GM12878 (cell line): Measurements from ENCODE around the gene ADAM21. TPM values are rescaled to one million over a fixed set of nuclear protein-coding genes. Genes with fewer than 3 reads are reported as not detected.

Source experiments
- ATAC-seq: fragments of 200-7000 bp; cut with Tn5 transposase; 3 replicates; pipeline ENCODE4 v1.9.1; 2020; ENCODE audit warnings: mild to moderate bottlenecking, moderate library complexity
- BruUV-seq: library from RNA; stranded (reverse); fragments of 400-500 nt; replicated peaks from 2 replicates; lab custom pipeline; 2021; lab: Mats Ljungman, UMichigan
- CTCF ChIA-PET: fragments of 300-600 bp; sonication (Branson Sonifier 250); formaldehyde crosslinking; extraction: SDS; loops from one replicate; lab custom pipeline; 2021; ENCODE audit warnings: inconsistent platforms; lab: Yijun Ruan, JAX
- POLR2A ChIA-PET: fragments of 350-600 bp; formaldehyde crosslinking; extraction: SDS; loops from one replicate; lab custom pipeline; 2021; ENCODE audit warnings: inconsistent platforms; lab: Charles Lee
- RAD21 ChIA-PET: fragments of 300-600 bp; sonication (Branson Sonifier 250); formaldehyde crosslinking; loops from one replicate; lab custom pipeline; 2023; ENCODE audit warnings: antibody characterized with exemption; ENCODE audit not compliant: unreplicated experiment; lab: Charles Lee
- SMC1A ChIA-PET: fragments of 300-600 bp; sonication (Branson Sonifier 250); formaldehyde crosslinking; loops from one replicate; lab custom pipeline; 2023; ENCODE audit not compliant: unreplicated experiment, uncharacterized antibody; lab: Charles Lee
- DNase-seq: peaks from one replicate; pipeline ENCODE4 v3.0.0-alpha.2; 2011; ENCODE audit warnings: low read depth, low spot score
- FAIRE-seq: peaks from 3 replicates; lab custom pipeline; 2011; peaks lifted over from hg19 to GRCh38; lab: Jason Lieb, UNC
- H2AFZ ChIP-seq: 2 replicates; pipeline ENCODE4 v1.6.0; 2011; ENCODE audit warnings: low read depth, low read length, control low read depth; ENCODE audit not compliant: control insufficient read depth
- H3K27ac ChIP-seq: 2 replicates; pipeline ENCODE4 v1.5.1; 2011; ENCODE audit warnings: control low read depth; ENCODE audit not compliant: control insufficient read depth, insufficient read depth
- H3K27me3 ChIP-seq, 2 experiments: replicated peaks in 1 of 2; 2 replicates each; pipeline versions ENCODE4 v1.6.0 to v1.6.1; 2011; ENCODE audit warnings: low read length in 1 of 2; ENCODE audit not compliant: control insufficient read depth in 2 of 2, insufficient read depth in 2 of 2
- H3K36me3 ChIP-seq, 2 experiments: 2 replicates each; pipeline ENCODE4 v1.5.1; 2011; ENCODE audit warnings: low read length in 1 of 2; ENCODE audit not compliant: control insufficient read depth in 2 of 2, insufficient read depth in 2 of 2
- H3K4me1 ChIP-seq: 2 replicates; pipeline ENCODE4 v1.6.1; 2011; ENCODE audit warnings: mild to moderate bottlenecking, low read length, moderate library complexity, mixed read lengths; ENCODE audit not compliant: control insufficient read depth, insufficient read depth
- H3K4me2 ChIP-seq: 2 replicates; pipeline ENCODE4 v1.6.0; 2011; ENCODE audit warnings: control low read depth; ENCODE audit not compliant: control insufficient read depth, insufficient read depth
- H3K4me3 ChIP-seq: fragments of 200-600 bp; sonication (generic); 2 replicates; pipeline ENCODE4 v1.5.1; 2016
- H3K79me2 ChIP-seq: 2 replicates; pipeline ENCODE4 v1.6.0; 2011; ENCODE audit warnings: low read length; ENCODE audit not compliant: control insufficient read depth, insufficient read depth
- H3K9ac ChIP-seq: 2 replicates; pipeline ENCODE4 v1.8.0; 2011; ENCODE audit warnings: low read length, control low read depth, mixed read lengths; ENCODE audit not compliant: control insufficient read depth, insufficient read depth
- H3K9me3 ChIP-seq: replicated peaks from 3 replicates; pipeline ENCODE4 v1.5.1; 2011; ENCODE audit warnings: mild to moderate bottlenecking, low read length; ENCODE audit not compliant: control insufficient read depth, insufficient read depth
- H4K20me1 ChIP-seq: 2 replicates; pipeline ENCODE4 v1.6.0; 2011; ENCODE audit not compliant: control insufficient read depth, insufficient read depth
- CEBPZ ChIP-seq: fragments of 150-350 bp; IDR thresholded peaks from 2 replicates; pipeline ENCODE4 v1.6.1; 2016; ENCODE audit warnings: low read depth, low read length
- CREM ChIP-seq: IDR thresholded peaks from 2 replicates; pipeline ENCODE4 v1.6.1; 2014; ENCODE audit warnings: antibody characterized with exemption, low read depth
- EZH2 ChIP-seq: IDR thresholded peaks from 2 replicates; pipeline ENCODE4 v1.6.1; 2012; ENCODE audit warnings: low read depth, mild to moderate bottlenecking, control low read depth, inconsistent platforms, low read length, borderline replicate concordance; ENCODE audit not compliant: control insufficient read depth
- FOXK2 ChIP-seq: fragments of 450-650 bp; IDR thresholded peaks from 2 replicates; pipeline ENCODE4 v1.6.1; 2017; ENCODE audit warnings: mild to moderate bottlenecking, moderate library complexity
- HDAC6 ChIP-seq: fragments of 200-600 bp; sonication (generic); IDR thresholded peaks from one replicate; pipeline ENCODE4 v1.8.0; 2017; ENCODE audit warnings: antibody characterized with exemption; ENCODE audit not compliant: unreplicated experiment
- IRF4 ChIP-seq: IDR thresholded peaks from 2 replicates; pipeline ENCODE4 v1.6.1; 2011; ENCODE audit warnings: low read depth, low read length
- KDM1A ChIP-seq: fragments of 200-600 bp; sonication (generic); IDR thresholded peaks from 2 replicates; pipeline ENCODE4 v1.6.1; 2016; ENCODE audit warnings: borderline replicate concordance
- MEF2A ChIP-seq: IDR thresholded peaks from 2 replicates; pipeline ENCODE4 v1.6.1; 2011; ENCODE audit warnings: low read depth, mild to moderate bottlenecking, low read length, moderate library complexity; ENCODE audit not compliant: insufficient read depth
- MYC ChIP-seq: IDR thresholded peaks from 2 replicates; pipeline ENCODE4 v1.6.1; 2011; ENCODE audit warnings: mild to moderate bottlenecking, low read length, moderate library complexity, inconsistent platforms; ENCODE audit not compliant: insufficient read depth, insufficient replicate concordance, insufficient read length, severe bottlenecking
- RUNX3 ChIP-seq: IDR thresholded peaks from 2 replicates; pipeline ENCODE4 v1.6.1; 2012; ENCODE audit warnings: low read length, inconsistent platforms
- STAT1 ChIP-seq: fragments of 450-650 bp; conservative IDR thresholded peaks from 2 replicates; pipeline ENCODE4 v1.6.1; 2014; ENCODE audit warnings: antibody characterized with exemption, mild to moderate bottlenecking
- TAF1 ChIP-seq: IDR thresholded peaks from 2 replicates; pipeline ENCODE4 v1.6.1; 2011; ENCODE audit warnings: mild to moderate bottlenecking, low read depth, low read length, borderline replicate concordance
- YBX1 ChIP-seq: fragments of 450-650 bp; IDR thresholded peaks from 2 replicates; pipeline ENCODE4 v1.6.1; 2016; ENCODE audit warnings: antibody characterized with exemption
- WGBS: methylation state at CpG from one replicate; pipeline ENCODE4 v1.1.6; 2016; ENCODE audit warnings: low lambda C conversion rate; ENCODE audit not compliant: insufficient replicate concordance, insufficient coverage; ENCODE audit errors: missing lambda C conversion rate; 5-methylcytosine and 5-hydroxymethylcytosine counted together
- in situ Hi-C: fragments of 300-500 bp; cut with MboI; formaldehyde crosslinking; loops from 9 replicates; pipeline ENCODE4 v1.14.3; 2018; ENCODE audit warnings: mixed read lengths
- intact Hi-C: fragments of 100-400 bp; cut with micrococcal nuclease; formaldehyde crosslinking; loops from one replicate; pipeline ENCODE4 v1.14.2; 2022; ENCODE audit not compliant: unreplicated experiment
- polyA plus RNA-seq, 11 experiments: library from polyadenylated mRNA; depleted of rRNA in 4 of 11; unstranded in 6 of 11; stranded (reverse) in 5 of 11; fragments of >200 nt; fragmentation: Nextera tagmentation in 4 of 11; fragmentation: Illumina TruSeq in 1 of 11; extraction: Ambion mirVana in 4 of 11; extraction: Trizol in 1 of 11; gene quantifications; 1 replicate in 1 of 11; 2 replicates in 10 of 11; pipeline versions ENCODE4 v1.2.1 to v1.2.3, GENCODE V29; 2011 to 2016; ENCODE audit warnings: inconsistent platforms in 2 of 11, missing spikeins in 2 of 11, low read depth in 1 of 11
- total RNA-seq, 4 experiments: library from RNA; depleted of rRNA in 3 of 4; stranded (reverse); fragments of >200 nt in 3 of 4; fragmentation: Illumina TruSeq in 1 of 4; extraction: Trizol in 1 of 4; gene quantifications; 2 replicates each; pipeline versions ENCODE4 v1.2.1 to v1.2.3, GENCODE V29; 2013 to 2021
- TF ChIP-seq, protein P1 (sequence below): fragments of 450-650 bp; formaldehyde crosslinking; IDR thresholded peaks from 2 replicates; pipeline ENCODE4 v1.4.0; 2020; ENCODE audit warnings: mild to moderate bottlenecking, moderate library complexity
- TF ChIP-seq, protein P2 (sequence below): fragments of 450-650 bp; IDR thresholded peaks from 2 replicates; pipeline ENCODE4 v1.6.1; 2016; ENCODE audit warnings: mild to moderate bottlenecking

The ADAM21 gene
- total and polyA plus RNA-seq, 10 of the 15 experiments (the other 5 are each of a cell fraction or from before 2014, with no cell fraction given), result 0.04 to 0.16 (median 0.13) TPM; not detected in 1

DNA sequence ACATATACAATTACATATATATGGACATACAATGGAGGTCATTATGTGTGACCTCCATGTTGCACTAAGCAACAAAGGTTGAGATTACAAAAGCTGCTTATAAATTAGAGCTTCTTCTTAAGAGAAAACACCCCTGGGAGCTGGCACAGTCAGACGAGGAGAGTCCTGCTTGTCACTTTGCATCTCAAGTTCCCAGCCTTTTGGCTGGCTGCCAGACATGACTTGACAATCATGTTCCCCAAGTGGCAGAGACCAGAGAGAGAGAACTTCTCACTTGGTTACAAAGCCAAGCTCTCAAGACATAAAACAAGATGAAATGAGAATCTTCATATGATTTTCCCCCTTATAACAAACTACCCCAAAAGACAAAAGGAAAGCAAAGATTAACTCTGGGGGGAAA is 26.6 kb upstream of the ADAM21 start:
- Histone ChIP-seq H3K36me3 (no peaks in the 10 kb centered on the region), H3K9ac (no peak overlapping the region), H3K79me2 (no peaks in the 10 kb centered on the region), H3K4me2 (no peak overlapping the region), H4K20me1 (no peaks in the 10 kb centered on the region), H2AFZ (no peak overlapping the region), H3K4me1 (no peaks in the 10 kb centered on the region), H3K27me3 (no peaks in the 10 kb centered on the region), H3K4me3 (no peak overlapping the region), H3K27ac (no peak overlapping the region), H3K9me3 (no peaks in the 10 kb centered on the region)
- SMC1A ChIA-PET, result no interaction called here
- ATAC-seq (no peak), FAIRE-seq (no peak), DNase-seq (no peak)
- CTCF ChIA-PET, result no interaction called here
- in situ Hi-C loops (no loop called here), intact Hi-C loops (no loop called here)
- 0% methylated on average over 1 of the region's 1 CpG for WGBS
- POLR2A ChIA-PET, result no interaction called here
- BruUV-seq, result no TSS peak
- RAD21 ChIA-PET, result no interaction called here
- TF ChIP-seq RUNX3, result no peak
- no peak for TF ChIP-seq MYC
- TF ChIP-seq EZH2, result no peak
- no peak for TF ChIP-seq MEF2A
- TF ChIP-seq YBX1, result no peak
- TF ChIP-seq FOXK2, result no peak
- TF ChIP-seq KDM1A, result no peak
- no peak for TF ChIP-seq CEBPZ
- TF ChIP-seq, protein P1, sequence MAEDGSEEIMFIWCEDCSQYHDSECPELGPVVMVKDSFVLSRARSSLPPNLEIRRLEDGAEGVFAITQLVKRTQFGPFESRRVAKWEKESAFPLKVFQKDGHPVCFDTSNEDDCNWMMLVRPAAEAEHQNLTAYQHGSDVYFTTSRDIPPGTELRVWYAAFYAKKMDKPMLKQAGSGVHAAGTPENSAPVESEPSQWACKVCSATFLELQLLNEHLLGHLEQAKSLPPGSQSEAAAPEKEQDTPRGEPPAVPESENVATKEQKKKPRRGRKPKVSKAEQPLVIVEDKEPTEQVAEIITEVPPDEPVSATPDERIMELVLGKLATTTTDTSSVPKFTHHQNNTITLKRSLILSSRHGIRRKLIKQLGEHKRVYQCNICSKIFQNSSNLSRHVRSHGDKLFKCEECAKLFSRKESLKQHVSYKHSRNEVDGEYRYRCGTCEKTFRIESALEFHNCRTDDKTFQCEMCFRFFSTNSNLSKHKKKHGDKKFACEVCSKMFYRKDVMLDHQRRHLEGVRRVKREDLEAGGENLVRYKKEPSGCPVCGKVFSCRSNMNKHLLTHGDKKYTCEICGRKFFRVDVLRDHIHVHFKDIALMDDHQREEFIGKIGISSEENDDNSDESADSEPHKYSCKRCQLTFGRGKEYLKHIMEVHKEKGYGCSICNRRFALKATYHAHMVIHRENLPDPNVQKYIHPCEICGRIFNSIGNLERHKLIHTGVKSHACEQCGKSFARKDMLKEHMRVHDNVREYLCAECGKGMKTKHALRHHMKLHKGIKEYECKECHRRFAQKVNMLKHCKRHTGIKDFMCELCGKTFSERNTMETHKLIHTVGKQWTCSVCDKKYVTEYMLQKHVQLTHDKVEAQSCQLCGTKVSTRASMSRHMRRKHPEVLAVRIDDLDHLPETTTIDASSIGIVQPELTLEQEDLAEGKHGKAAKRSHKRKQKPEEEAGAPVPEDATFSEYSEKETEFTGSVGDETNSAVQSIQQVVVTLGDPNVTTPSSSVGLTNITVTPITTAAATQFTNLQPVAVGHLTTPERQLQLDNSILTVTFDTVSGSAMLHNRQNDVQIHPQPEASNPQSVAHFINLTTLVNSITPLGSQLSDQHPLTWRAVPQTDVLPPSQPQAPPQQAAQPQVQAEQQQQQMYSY (CRISPR knock-in tag), result no peak
- no peak for TF ChIP-seq IRF4
- no peak for TF ChIP-seq HDAC6
- TF ChIP-seq, protein P2, sequence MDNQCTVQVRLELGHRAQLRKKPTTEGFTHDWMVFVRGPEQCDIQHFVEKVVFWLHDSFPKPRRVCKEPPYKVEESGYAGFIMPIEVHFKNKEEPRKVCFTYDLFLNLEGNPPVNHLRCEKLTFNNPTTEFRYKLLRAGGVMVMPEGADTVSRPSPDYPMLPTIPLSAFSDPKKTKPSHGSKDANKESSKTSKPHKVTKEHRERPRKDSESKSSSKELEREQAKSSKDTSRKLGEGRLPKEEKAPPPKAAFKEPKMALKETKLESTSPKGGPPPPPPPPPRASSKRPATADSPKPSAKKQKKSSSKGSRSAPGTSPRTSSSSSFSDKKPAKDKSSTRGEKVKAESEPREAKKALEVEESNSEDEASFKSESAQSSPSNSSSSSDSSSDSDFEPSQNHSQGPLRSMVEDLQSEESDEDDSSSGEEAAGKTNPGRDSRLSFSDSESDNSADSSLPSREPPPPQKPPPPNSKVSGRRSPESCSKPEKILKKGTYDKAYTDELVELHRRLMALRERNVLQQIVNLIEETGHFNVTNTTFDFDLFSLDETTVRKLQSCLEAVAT, result no peak
- TF ChIP-seq CREM, result no peak
- TF ChIP-seq TAF1, result no peak
- no peak for TF ChIP-seq STAT1
